HL-60/S4 (cell line): ENCODE measurements around the gene GTF3C2.
"Not testable (repeated sequence)": the region's sequence is repeated elsewhere in the genome, so short reads cannot be mapped to it uniquely, and the experiment has no call there.

Source experiments
- in situ Hi-C: fragments of 300-500 bp; cut with MboI; formaldehyde crosslinking; loops from 2 replicates; pipeline ENCODE4 v1.14.3; 2022; ENCODE audit warnings: low sequenced_read_pairs

The GTF3C2 gene

GRCh38 chr2:27372937-27373336, 16.4 kb upstream of the GTF3C2 start:
- in situ Hi-C loops: no loop called here

DNA sequence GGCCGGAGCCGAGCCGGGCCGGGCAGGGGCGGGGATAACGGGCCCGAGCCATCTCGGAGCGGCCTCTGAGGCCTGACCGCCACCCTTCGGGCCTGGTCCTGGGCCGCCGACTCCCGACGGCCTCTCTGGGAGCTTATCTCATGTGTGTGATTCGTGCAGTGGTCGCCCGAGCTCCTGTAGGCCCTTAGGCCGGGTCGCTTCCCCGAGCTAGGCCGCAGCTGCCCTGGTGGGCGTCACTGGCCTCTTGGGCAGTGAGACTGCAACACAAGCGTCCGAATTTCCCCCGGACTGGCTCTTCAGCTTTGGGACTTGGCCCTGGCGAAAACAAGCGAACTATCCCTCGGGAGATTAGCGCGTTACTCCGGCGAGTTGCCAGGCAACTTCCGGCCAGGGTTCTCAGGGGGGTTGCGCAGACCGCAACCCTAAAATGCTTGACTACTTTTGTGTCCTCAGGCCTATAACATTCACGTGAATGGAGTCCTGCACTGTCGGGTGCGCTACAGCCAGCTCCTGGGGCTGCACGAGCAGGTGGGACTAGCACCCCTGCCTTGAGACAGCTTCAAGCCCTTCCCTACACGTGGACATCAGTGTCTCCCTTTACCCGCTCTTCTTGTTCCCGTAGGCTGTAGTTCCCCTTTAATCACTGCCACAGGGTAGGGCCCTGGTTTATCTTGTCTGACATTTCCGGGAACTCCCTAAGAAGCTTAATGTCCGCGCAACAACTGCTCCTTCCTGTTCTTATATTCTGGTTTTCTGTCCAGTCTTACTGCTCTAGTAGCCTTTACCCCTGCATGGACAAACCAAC, 14.5 kb upstream of the GTF3C2 start:
- in situ Hi-C loops: no loop called here

- in situ Hi-C loops: no loop called here
These were observed 13.7 kb upstream of the GTF3C2 start, which contains the start of the genes EIF2B4 and SNX17 for GRCh38 chr2:27370026-27370815. EIF2B4 (minus strand) TSS chr2:27370338; CDS start chr2:27370314, 24 bp downstream. SNX17 (plus strand) TSS chr2:27370616; CDS start chr2:27370744, 128 bp downstream.

- in situ Hi-C loops: no loop called here
These were observed 13.0 kb upstream of the GTF3C2 start for GRCh38 chr2:27369471-27370025.

DNA sequence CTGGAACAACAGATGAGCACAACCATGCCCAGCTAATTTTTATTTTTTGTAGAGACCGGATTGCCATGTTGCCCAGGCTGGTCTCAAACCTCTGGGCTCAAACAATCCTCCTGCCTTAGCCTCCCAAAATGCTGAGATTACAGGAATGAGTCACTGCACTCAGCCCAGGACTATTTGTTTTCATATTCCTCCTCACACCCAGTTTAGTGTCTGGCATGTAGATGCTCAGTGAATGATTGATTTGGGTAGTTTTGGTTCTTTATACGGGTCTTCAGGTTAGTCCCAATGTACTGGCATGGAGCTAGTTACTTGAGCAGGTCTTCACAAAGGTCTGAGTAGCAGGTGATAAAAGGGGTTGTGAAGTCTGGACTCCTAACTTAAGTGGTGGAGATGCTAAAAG, 7.4 kb upstream of the GTF3C2 start:
- in situ Hi-C loops: no loop called here

DNA sequence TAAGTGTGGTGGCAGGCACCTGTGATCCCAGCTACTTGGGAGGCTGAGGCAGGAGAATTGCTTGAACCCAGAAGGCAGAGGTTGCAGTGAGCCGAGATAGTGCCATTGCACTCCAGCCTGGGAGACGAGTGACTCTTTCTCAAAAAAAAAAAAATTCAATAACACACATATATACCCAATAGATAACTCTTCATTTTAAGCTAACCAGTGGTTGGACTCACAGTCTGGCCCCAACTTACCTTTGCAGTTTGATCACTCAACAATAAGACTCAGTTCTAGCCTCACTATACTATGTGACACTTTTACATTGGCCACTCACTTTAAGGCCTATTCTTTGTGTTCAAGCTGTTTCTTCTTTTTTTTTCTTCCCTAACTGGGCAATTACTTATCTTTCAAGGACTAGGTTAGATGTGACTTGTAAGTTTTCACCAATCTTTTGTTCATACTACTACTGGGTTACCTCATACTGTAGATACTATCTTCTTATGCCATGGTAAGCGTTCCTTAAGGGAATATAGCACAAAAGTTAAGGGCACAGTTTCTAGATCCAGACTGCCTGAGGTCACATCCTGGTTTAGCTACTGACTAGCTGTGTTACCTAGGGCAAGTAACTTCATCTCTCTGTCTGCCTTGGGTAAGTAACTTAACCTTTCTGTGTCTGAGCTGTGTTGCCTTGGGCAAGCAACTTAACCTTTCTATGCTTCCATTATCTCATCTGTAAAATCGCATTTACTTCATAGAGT, 6.3 kb upstream of the GTF3C2 start:
- in situ Hi-C loops: no loop called here

- in situ Hi-C loops: no loop called here
These were observed 545 bp downstream of the GTF3C2 start for GRCh38 chr2:27356056-27356381.

- in situ Hi-C loops: no loop called here
These were observed 2.0 kb downstream of the GTF3C2 start for GRCh38 chr2:27354597-27354927.

DNA sequence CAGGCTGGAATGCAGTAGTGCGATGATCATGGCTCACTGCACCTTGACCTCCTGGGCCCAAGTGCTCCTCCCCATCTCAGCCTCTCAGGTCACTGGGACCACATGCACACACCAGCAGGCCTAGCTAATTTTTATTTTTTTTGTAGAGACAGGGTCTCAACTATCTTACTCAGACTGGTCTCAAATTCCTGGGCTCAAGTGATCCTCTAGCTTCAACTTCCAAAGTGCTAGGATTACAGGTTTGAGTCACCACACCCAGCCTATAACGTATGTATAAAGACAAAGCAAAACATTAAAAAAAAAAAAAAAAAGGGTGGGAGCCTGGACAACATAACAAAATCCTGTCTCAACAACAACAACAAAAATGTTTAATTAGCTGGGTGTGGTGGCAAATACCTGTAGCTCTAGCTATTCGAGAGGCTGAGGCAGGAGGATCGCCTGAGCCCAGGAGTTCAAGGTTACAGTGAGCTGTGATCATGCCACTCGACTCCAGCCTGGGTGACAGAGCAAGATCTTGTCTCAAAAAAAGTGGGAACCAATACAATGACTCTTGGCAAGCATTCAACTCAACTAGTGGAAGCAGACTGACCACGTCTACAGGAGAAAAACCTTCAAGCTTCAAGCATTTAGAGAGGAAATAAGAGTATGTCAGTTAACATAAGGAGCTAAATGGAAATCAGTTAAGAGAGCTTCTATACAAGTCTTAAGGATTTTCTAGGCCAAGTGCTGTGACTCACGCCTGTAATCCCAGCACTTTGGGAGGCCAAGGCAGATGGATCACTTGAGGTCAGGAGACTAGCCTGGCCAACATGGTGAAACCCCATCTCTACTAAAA, 2.6 kb downstream of the GTF3C2 start:
- in situ Hi-C loops: no loop called here

DNA sequence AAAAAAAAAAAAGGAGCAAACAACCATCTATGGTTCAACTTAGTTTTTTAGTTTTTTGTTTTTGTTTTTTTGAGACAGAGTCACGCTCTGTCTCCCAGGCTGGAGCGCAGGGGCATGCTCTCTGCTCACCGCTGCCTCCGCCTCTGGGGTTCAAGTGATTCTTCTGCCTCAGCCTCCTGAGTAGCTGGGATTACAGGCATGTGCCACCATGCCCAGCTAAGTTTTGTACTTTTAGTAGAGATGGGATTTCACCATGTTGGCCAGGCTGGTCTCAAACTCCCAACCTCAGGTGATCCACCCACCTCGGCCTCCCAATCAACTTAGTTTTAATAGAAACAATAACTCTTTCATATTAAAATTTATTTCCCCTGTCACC, 3.2 kb downstream of the GTF3C2 start:
- in situ Hi-C loops: not testable (repeated sequence)

- in situ Hi-C loops: no loop called here
These were observed 4.6 kb downstream of the GTF3C2 start for GRCh38 chr2:27351802-27352598.

GRCh38 chr2:27350106-27350693, 6.4 kb downstream of the GTF3C2 start:
- in situ Hi-C loops: no loop called here

DNA sequence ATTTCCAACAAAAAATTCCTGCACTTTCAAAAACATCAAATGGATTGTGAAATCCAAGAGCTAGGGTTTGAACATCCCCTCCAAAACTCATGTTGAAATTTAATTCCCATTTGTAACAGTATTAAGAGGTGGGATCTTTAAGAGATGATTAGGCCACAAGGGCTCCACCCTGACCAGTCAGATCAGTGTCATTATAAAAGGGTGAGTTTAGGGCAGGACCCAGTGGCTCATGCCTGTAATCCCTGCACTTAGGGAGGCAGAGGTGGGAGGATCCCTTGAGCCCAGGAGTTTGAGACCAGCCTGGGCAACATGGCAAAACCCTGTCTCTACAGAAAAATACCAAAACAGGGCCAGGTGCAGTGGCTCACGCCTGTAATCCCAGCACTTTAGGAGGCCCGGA, 8.9 kb downstream of the GTF3C2 start:
- in situ Hi-C loops: no loop called here

DNA sequence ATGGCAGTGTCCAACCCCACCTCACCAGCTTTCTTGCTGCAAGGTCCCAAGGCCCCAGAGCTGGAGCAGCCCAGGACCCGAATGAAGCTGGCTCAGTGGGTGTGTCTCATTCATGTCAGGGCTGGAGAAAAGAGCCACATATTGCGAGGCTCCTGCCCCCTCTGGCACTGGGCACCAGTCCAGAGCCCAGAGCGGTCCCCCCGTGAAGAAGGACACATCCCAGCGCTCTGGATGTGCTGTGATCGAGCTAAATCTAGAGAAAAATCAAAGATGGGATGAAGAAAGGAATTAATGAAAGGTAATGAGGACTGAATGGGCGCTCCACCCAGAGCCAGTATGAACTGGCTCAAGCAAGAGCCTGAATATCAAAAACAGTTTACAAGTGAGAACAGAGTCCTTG, 20.4 kb downstream of the GTF3C2 start:
- in situ Hi-C loops: no loop called here

DNA sequence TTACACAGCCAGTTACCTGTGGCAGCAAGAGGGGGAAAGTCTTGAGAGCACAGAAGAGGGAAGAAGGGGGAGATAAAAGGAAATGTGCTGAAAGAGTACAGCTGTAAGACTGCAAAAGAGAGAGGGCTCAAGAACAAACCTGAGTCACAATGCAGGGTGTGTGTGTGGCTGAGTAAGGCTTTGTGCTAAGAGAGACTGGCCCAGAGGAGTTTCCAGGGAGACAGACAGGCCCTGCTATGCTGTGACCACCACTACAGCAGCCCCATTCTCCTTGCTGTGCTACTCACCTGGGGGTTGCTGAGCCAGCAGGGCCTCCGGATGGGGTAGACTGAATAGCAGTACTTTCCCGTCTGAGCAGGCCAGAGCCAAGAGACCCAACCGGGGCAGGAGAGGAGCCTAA, 21.3 kb downstream of the GTF3C2 start:
- in situ Hi-C loops: no loop called here

DNA sequence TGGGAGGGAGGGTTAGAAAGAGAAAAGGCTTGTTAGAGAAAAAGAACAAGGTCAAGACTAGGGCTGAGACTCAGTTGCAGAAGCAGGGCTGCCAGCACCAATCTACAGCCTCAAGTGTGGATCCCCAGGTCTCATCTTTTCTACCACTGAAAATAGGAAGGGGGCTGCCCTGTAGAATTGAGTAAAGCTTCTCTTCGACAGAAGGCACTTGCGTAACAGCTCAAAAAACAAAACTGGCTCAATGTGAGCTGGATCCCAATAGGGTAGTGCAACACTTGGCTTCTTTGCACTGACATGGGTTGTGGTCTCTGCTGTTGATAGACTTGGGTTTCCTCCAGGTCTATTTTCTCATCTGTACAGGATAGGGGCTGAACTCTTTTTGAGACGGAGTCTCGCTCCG, 31.8 kb downstream of the GTF3C2 start:
- in situ Hi-C loops: no loop called here

- in situ Hi-C loops: no loop called here
These were observed 32.8 kb downstream of the GTF3C2 start for GRCh38 chr2:27323596-27324285.

DNA sequence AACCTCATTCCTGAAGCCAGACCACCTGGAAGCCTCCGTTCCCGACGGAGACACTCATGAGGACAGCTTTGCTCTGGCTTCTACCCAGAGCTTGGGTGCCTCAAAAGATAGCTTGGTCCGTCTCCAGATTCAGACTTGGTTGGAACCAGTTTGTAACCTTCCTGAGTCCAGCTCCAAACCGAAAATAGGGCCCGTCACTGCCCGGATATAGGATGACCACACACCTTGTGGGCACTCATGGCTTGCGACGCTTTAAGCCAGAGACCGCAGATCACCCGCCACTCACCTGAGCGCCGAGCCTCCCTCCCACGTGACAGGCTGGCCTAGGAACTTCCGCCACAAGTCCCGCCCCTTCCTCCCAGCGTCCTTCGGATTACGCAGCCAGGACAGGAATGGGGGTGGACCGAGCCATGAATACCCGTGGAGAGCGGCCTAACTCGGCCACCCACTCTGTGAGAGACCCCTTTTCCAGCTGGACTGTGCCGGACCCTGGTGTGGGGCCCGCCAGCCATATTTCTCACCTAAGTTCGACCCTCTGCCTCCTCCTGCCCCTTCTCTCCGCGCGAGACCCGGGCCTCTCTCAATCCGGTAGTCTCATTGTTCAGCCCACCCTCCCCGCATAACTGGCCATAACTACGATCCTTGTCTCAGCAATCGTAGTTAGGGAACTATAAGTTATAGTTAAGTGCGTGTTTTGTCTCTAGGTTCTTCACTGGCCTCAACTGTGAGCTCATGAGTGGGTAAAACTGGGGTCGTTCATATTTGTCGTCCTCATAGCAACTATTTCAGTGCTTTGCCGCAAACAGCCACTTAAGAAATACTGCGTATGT, 33.6 kb downstream of the GTF3C2 start, which contains the start of gene MPV17:
Gene MPV17 (minus strand): TSS at position 332 of the 830 bp plus-strand sequence. CDS start 580 bp downstream, outside the sequence.
- in situ Hi-C loops: no loop called here
